ENCODE results near the gene GRID2.

The GRID2 gene

DNA sequence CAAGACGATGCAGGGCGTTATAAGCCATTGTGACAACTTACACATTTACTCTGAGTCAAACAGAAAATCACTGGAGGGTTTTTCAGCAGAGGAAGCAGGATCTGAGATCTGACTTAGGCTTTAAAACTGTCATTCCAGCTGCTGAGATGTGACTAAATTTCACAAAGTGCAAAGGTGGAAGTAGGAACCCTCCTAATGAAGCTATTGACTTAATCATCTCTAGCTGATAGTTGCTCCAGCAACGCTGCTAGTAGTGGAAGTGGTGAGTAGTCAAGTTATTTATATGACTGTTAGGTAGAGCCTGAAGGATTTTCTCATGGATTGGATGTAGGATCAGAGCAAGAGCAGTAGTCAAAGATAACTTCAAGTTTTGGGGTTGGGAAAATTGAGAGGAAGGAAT lies 218.6 kb downstream of the GRID2 start:
- no peaks in the 10 kb centered on the region for H3K36me3 ChIP-seq (ENCODE audit: control insufficient read depth, insufficient read depth, low read length)
- no peaks in the 10 kb centered on the region for H3K9me3 ChIP-seq (ENCODE audit: control insufficient read depth, insufficient read depth, low read length)
- peaks cover 83% of the 10 kb centered on the region for H3K4me1 ChIP-seq (ENCODE audit: control insufficient read depth, insufficient read depth, low read length)
- H3K27me3 ChIP-seq (ENCODE audit: control insufficient read depth, insufficient read depth, low read length): no peaks in the 10 kb centered on the region
- peak overlapping the region; percentile 92 for H3K27ac ChIP-seq (ENCODE audit: low read depth, low read length)
- H3K4me3 ChIP-seq (ENCODE audit: low read depth, low read length): no peak overlapping the region
- no peak overlapping the region for H3K9ac ChIP-seq (ENCODE audit: low read depth, low read length)

DNA sequence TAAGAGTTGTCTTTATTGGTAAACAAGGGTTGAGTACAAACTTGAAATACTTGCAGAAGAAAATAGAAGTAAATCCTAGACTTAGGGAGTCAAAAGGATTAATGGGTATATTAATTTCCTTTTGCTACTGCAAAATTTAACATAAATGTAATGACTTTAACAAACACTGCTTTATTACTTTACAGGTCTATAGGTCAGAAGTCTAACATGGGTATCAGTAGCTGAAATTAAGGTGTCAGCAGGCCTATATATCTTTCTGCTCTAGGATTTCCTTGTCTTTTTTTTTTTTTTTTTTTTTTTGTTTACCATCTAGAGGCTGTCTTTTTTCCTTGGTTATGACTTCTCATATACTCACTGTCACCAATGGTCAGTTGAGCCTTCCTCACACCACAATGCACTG lies 220.4 kb downstream of the GRID2 start:
- Histone ChIP-seq H3K27me3 (ENCODE audit: control insufficient read depth, insufficient read depth, low read length) (no peaks in the 10 kb centered on the region), H3K4me3 (ENCODE audit: low read depth, low read length) (no peak overlapping the region), H3K9me3 (ENCODE audit: control insufficient read depth, insufficient read depth, low read length) (no peaks in the 10 kb centered on the region), H3K4me1 (ENCODE audit: control insufficient read depth, insufficient read depth, low read length) (peaks cover 81% of the 10 kb centered on the region), H3K27ac (ENCODE audit: low read depth, low read length) (no peak overlapping the region), H3K36me3 (ENCODE audit: control insufficient read depth, insufficient read depth, low read length) (no peaks in the 10 kb centered on the region), H3K9ac (ENCODE audit: low read depth, low read length) (no peak overlapping the region)

DNA sequence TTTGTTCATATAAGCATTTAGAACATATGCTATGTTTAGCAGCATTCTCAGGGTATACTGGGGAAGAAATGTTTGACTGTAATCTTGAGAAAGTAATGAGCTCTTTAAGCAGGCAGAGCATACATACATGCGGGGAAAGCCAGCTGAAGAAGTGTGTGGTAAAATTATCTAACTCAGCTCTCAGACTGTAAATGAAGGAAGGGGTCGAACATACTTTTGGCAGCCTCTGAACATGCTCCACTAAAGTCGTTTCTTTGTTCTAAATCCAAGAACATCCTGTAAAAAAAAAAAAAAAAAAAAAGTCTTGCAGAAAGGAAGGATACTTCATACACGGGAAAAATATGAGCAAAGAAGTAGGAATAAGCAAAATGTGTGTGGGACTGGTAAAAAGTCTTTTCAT lies 224.8 kb downstream of the GRID2 start:
- no peak overlapping the region for H3K27ac ChIP-seq (ENCODE audit: low read depth, low read length)

DNA sequence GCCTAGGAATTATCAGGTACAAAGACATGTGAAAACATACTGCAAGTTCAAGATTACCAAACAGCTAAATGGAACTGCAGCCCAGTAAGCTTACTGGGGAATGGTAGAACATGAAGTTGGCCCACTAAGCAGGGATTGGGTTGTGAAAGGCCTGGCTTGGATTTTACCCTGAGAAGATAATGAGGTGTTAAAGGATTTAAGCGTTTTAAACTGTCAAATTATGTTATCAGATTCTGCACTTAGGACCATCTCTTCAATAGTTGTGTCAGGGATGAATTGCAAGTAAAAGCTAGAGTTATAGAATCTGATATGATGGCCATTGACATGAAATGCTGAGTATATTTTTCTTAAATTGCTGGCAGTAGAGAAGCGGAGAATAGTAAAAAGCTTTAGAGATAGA lies 225.7 kb downstream of the GRID2 start:
- H3K4me1 ChIP-seq (ENCODE audit: control insufficient read depth, insufficient read depth, low read length): peaks cover 36% of the 10 kb centered on the region
- H3K27me3 ChIP-seq (ENCODE audit: control insufficient read depth, insufficient read depth, low read length): no peaks in the 10 kb centered on the region
- H3K36me3 ChIP-seq (ENCODE audit: control insufficient read depth, insufficient read depth, low read length): peaks cover 5% of the 10 kb centered on the region
- no peaks in the 10 kb centered on the region for H3K9me3 ChIP-seq (ENCODE audit: control insufficient read depth, insufficient read depth, low read length)
- no peak overlapping the region for H3K4me3 ChIP-seq (ENCODE audit: low read depth, low read length)
- no peak overlapping the region for H3K27ac ChIP-seq (ENCODE audit: low read depth, low read length)
- no peak overlapping the region for H3K9ac ChIP-seq (ENCODE audit: low read depth, low read length)

More for the DNA sequence above, 224.8 kb downstream of the GRID2 start:
- H3K9me3 ChIP-seq (ENCODE audit: control insufficient read depth, insufficient read depth, low read length): no peaks in the 10 kb centered on the region
- H3K9ac ChIP-seq (ENCODE audit: low read depth, low read length): no peak overlapping the region
- H3K4me1 ChIP-seq (ENCODE audit: control insufficient read depth, insufficient read depth, low read length): peaks cover 45% of the 10 kb centered on the region
- H3K27me3 ChIP-seq (ENCODE audit: control insufficient read depth, insufficient read depth, low read length): no peaks in the 10 kb centered on the region
- H3K4me3 ChIP-seq (ENCODE audit: low read depth, low read length): no peak overlapping the region
- peaks cover 5% of the 10 kb centered on the region for H3K36me3 ChIP-seq (ENCODE audit: control insufficient read depth, insufficient read depth, low read length)

DNA sequence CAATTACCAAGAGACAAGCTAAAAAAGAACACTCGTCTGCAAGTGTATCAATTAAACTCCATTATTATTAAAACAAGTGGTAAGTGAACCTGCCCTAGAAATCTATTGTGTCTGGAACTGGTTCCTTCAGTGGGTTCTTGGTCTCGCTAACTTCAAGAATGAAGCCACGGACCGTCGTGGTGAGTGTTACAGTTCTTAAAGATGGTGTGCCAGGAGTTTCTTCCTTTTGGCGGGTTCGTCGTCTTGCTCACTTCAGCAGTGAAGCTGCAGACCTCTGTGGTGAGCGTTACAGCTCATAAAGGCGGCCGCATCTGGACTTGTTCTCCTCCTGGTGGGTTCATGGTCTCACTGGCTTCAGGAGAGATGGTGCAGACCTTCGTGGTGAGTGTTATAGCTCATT lies 231.8 kb downstream of the GRID2 start:
- H3K4me1 ChIP-seq (ENCODE audit: control insufficient read depth, insufficient read depth, low read length): no peaks in the 10 kb centered on the region
- H3K27ac ChIP-seq (ENCODE audit: low read depth, low read length): no peak overlapping the region
- peaks cover 29% of the 10 kb centered on the region for H3K36me3 ChIP-seq (ENCODE audit: control insufficient read depth, insufficient read depth, low read length)
- H3K9me3 ChIP-seq (ENCODE audit: control insufficient read depth, insufficient read depth, low read length): no peaks in the 10 kb centered on the region; the same call in 1 of the 2 replicates
- no peak overlapping the region for H3K9ac ChIP-seq (ENCODE audit: low read depth, low read length)
- no peaks in the 10 kb centered on the region for H3K27me3 ChIP-seq (ENCODE audit: control insufficient read depth, insufficient read depth, low read length)
- no peak overlapping the region for H3K4me3 ChIP-seq (ENCODE audit: low read depth, low read length)

DNA sequence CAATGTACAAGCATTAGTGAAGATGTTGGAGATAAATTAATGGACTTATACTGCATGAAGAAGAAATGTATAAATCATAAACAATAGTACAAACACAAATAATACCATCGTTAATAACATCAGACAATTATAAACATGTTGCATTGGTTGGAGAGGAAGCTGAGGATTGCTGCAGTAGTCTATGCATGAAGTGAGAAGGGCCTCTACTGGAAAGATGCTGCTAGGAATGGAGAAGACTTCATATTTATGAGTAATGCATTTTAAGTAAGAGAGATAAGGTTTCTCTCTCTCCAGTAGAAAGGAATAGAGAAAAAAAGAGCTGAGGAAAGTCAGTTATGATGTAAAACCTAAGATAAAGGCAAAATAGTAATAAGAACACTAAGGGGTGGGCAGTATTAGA lies 247.8 kb downstream of the GRID2 start:
- no peak overlapping the region for H3K9ac ChIP-seq (ENCODE audit: low read depth, low read length)
- no peaks in the 10 kb centered on the region for H3K27me3 ChIP-seq (ENCODE audit: control insufficient read depth, insufficient read depth, low read length)
- H3K4me3 ChIP-seq (ENCODE audit: low read depth, low read length): no peak overlapping the region

DNA sequence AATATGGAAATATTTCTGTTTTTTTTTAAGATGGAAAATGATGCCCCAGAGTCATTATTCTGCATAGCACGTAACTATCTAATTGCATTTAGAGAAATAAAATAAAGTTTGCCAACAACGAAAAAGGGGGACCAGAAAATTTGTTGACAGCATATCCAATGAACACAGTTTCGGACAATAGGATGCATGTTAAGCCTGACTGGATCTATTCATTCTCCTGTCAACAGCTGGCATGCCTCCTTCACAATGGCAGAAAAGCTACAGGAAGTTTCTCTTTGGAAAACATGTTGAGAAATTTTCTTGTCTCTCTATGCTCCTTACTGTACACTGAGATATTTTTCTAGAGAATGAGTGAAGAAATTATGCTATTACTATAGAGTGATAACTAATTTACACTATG lies 262.5 kb downstream of the GRID2 start:
- no peak overlapping the region for H3K9ac ChIP-seq (ENCODE audit: low read depth, low read length)
- no peaks in the 10 kb centered on the region for H3K4me1 ChIP-seq (ENCODE audit: control insufficient read depth, insufficient read depth, low read length)
- no peaks in the 10 kb centered on the region for H3K27me3 ChIP-seq (ENCODE audit: control insufficient read depth, insufficient read depth, low read length)
- H3K9me3 ChIP-seq (ENCODE audit: control insufficient read depth, insufficient read depth, low read length): no peaks in the 10 kb centered on the region
- H3K4me3 ChIP-seq (ENCODE audit: low read depth, low read length): no peak overlapping the region
- no peak overlapping the region for H3K27ac ChIP-seq (ENCODE audit: low read depth, low read length)
- H3K36me3 ChIP-seq (ENCODE audit: control insufficient read depth, insufficient read depth, low read length): 0 out of 2 replicates have a peak, but pooled peaks cover 4% of the 10 kb centered on the region

More for the DNA sequence above, 247.8 kb downstream of the GRID2 start:
- Histone ChIP-seq H3K36me3 (ENCODE audit: control insufficient read depth, insufficient read depth, low read length) (no peaks in the 10 kb centered on the region), H3K27ac (ENCODE audit: low read depth, low read length) (no peak overlapping the region), H3K9me3 (ENCODE audit: control insufficient read depth, insufficient read depth, low read length) (no peaks in the 10 kb centered on the region), H3K4me1 (ENCODE audit: control insufficient read depth, insufficient read depth, low read length) (peaks cover 21% of the 10 kb centered on the region)

DNA sequence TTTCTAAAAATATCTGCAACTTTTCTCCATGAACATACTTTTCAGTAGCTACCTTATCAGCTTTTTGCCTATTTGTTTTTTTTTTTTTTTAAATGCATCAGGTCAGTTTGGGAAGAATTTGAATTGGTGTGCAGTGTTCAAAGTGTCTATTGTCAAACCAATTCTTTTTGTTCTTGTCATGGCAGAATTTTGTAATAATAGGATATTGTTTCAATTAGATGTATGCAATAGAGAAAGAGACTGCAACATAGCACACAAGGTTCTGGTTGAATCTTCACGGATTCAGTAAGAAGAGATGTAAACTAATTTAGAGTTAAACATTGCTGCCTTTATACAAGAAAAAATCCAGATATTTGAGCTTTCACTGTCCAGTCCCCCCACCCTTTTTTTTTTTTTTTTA lies 277.1 kb downstream of the GRID2 start:
- H3K36me3 ChIP-seq (ENCODE audit: control insufficient read depth, insufficient read depth, low read length): no peaks in the 10 kb centered on the region
- no peak overlapping the region for H3K27ac ChIP-seq (ENCODE audit: low read depth, low read length)
- no peaks in the 10 kb centered on the region for H3K27me3 ChIP-seq (ENCODE audit: control insufficient read depth, insufficient read depth, low read length)
- H3K4me3 ChIP-seq (ENCODE audit: low read depth, low read length): no peak overlapping the region
- no peaks in the 10 kb centered on the region for H3K9me3 ChIP-seq (ENCODE audit: control insufficient read depth, insufficient read depth, low read length)
- no peaks in the 10 kb centered on the region for H3K4me1 ChIP-seq (ENCODE audit: control insufficient read depth, insufficient read depth, low read length)
- no peak overlapping the region for H3K9ac ChIP-seq (ENCODE audit: low read depth, low read length)

DNA sequence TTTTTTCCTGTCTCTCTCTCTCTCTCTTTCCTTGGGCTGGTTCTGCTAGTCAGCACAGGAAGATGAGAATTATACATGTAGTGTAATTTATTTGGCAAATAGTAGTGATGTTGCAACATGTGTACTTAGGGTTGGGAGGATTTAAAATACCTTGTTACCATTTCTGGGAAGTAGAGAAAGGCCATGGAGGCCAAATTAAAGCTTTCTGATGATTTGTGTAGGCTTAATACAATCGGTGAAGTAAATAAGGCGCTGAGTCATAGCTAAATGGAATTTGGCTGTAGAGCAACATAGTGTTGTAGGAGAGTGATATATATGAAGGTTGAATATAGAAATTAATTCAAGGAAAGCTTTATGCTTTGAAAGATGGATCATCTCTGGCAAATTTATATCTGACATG lies 295.3 kb downstream of the GRID2 start:
- H3K27me3 ChIP-seq (ENCODE audit: control insufficient read depth, insufficient read depth, low read length): no peaks in the 10 kb centered on the region
- no peaks in the 10 kb centered on the region for H3K9me3 ChIP-seq (ENCODE audit: control insufficient read depth, insufficient read depth, low read length)
- H3K27ac ChIP-seq (ENCODE audit: low read depth, low read length): no peak overlapping the region
- H3K36me3 ChIP-seq (ENCODE audit: control insufficient read depth, insufficient read depth, low read length): peaks cover 75% of the 10 kb centered on the region
- no peaks in the 10 kb centered on the region for H3K4me1 ChIP-seq (ENCODE audit: control insufficient read depth, insufficient read depth, low read length)
- H3K9ac ChIP-seq (ENCODE audit: low read depth, low read length): no peak overlapping the region
- H3K4me3 ChIP-seq (ENCODE audit: low read depth, low read length): no peak overlapping the region

DNA sequence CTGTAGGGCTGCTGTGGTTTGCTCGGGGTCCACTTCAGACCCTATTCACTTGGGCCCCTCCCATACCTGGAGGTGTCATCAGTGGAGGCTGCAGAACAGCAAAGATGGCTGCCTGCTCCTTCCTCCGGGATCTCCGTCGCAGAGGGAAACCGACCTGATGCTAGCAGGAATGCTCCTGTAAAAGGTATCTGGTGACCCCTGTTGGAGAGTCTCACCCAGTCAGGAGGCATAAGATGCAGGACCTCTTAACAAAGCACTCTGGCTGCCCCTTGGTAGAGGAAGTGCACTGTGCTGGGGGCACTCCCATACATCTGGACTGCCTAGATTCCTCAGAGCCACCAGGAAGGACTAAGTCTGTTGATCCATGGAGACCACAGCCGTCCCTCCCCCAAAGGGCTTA lies 296.9 kb downstream of the GRID2 start:
- H3K4me1 ChIP-seq (ENCODE audit: control insufficient read depth, insufficient read depth, low read length): no peaks in the 10 kb centered on the region
- no peak overlapping the region for H3K4me3 ChIP-seq (ENCODE audit: low read depth, low read length)
- no peaks in the 10 kb centered on the region for H3K27me3 ChIP-seq (ENCODE audit: control insufficient read depth, insufficient read depth, low read length)
- no peaks in the 10 kb centered on the region for H3K9me3 ChIP-seq (ENCODE audit: control insufficient read depth, insufficient read depth, low read length)
- H3K27ac ChIP-seq (ENCODE audit: low read depth, low read length): no peak overlapping the region
- H3K9ac ChIP-seq (ENCODE audit: low read depth, low read length): no peak overlapping the region
- H3K36me3 ChIP-seq (ENCODE audit: control insufficient read depth, insufficient read depth, low read length): peaks cover 69% of the 10 kb centered on the region

DNA sequence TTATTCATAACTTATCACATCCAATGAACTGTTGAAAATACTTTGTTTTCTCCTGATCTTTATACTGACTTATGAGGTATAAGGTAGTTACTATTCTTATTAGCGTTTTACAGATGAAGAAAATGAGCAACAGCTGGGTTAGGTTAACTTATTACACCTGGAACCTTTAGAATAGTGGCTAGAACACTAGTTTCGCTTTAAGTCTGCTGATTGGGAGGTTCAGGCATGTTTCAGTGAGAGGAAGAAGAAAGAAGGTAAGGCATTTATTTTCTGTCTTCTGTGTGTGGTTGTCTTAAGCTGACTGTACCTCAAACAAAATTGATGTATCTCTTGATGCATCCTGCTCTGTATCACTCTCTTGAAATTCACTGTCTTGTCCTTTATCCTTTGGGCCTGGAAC lies 302.5 kb downstream of the GRID2 start:
- no peak overlapping the region for H3K27ac ChIP-seq (ENCODE audit: low read depth, low read length)
- no peaks in the 10 kb centered on the region for H3K27me3 ChIP-seq (ENCODE audit: control insufficient read depth, insufficient read depth, low read length)
- no peak overlapping the region for H3K4me3 ChIP-seq (ENCODE audit: low read depth, low read length)
- no peaks in the 10 kb centered on the region for H3K9me3 ChIP-seq (ENCODE audit: control insufficient read depth, insufficient read depth, low read length)
- H3K36me3 ChIP-seq (ENCODE audit: control insufficient read depth, insufficient read depth, low read length): peaks cover 34% of the 10 kb centered on the region
- H3K4me1 ChIP-seq (ENCODE audit: control insufficient read depth, insufficient read depth, low read length): no peaks in the 10 kb centered on the region
- H3K9ac ChIP-seq (ENCODE audit: low read depth, low read length): no peak overlapping the region

DNA sequence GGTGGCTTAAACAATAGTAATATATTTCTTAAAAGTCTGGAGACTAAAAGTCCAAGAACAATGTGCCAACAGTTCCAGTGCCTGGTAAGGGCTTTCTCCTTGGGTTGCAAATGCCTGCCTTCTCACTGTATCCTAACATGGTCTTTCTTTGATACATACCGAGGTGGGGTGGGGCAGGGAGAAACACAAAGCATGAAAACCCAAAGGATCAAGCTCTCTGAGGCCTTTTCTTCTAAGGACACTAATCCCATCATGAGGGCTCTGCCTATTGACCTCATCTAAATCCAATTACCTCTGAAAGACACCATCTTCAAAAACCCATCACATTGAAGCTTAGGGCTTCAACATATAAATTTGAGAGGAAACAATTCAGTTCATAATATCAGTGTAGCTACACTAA lies 311.3 kb downstream of the GRID2 start:
- H3K36me3 ChIP-seq (ENCODE audit: control insufficient read depth, insufficient read depth, low read length): no peaks in the 10 kb centered on the region; the same call in 1 of the 2 replicates
- H3K4me3 ChIP-seq (ENCODE audit: low read depth, low read length): no peak overlapping the region
- no peaks in the 10 kb centered on the region for H3K9me3 ChIP-seq (ENCODE audit: control insufficient read depth, insufficient read depth, low read length)
- no peaks in the 10 kb centered on the region for H3K27me3 ChIP-seq (ENCODE audit: control insufficient read depth, insufficient read depth, low read length)
- H3K4me1 ChIP-seq (ENCODE audit: control insufficient read depth, insufficient read depth, low read length): peaks cover 17% of the 10 kb centered on the region; the same call in 1 of the 2 replicates
- no peak overlapping the region for H3K9ac ChIP-seq (ENCODE audit: low read depth, low read length)
- no peak overlapping the region for H3K27ac ChIP-seq (ENCODE audit: low read depth, low read length)
